HL-60/S4 treated with phorbol 12-myristate 13-acetate at 8.2 ng/mL for 4 days and 3 days (cell line): Measurements from ENCODE around the gene FBXO31.

Experiments used
- in situ Hi-C: fragments of 300-500 bp; cut with MboI; formaldehyde crosslinking; loops from 2 replicates; pipeline ENCODE4 v1.15.0; 2022; ENCODE audit warnings: low sequenced_read_pairs

Gene FBXO31

GRCh38 chr16:87316923-87317749 lies 66.4 kb downstream of the FBXO31 start, which contains the start of gene C16orf95:
Gene C16orf95 (minus strand): TSS chr16:87317392. CDS start chr16:87317242, 150 bp downstream.
- in situ Hi-C loops, result no loop called here

GRCh38 chr16:87316450-87316922 lies 67.1 kb downstream of the FBXO31 start:
- in situ Hi-C loops, result no loop called here

GRCh38 chr16:87314990-87315420 lies 68.6 kb downstream of the FBXO31 start:
- in situ Hi-C loops, result no loop called here

- in situ Hi-C loops, result no loop called here
Observed at GRCh38 chr16:87312008-87312407, 71.6 kb downstream of the FBXO31 start.

- in situ Hi-C loops, result no loop called here
Observed at GRCh38 chr16:87311387-87311786, 72.2 kb downstream of the FBXO31 start.

GRCh38 chr16:87310610-87311009 lies 73.0 kb downstream of the FBXO31 start:
- in situ Hi-C loops, result no loop called here

- in situ Hi-C loops, result no loop called here
Observed at GRCh38 chr16:87309620-87310525, 73.7 kb downstream of the FBXO31 start.

- in situ Hi-C loops, result no loop called here
Observed at GRCh38 chr16:87308826-87309225, 74.8 kb downstream of the FBXO31 start.

- in situ Hi-C loops, result no loop called here
Observed at GRCh38 chr16:87306516-87306915, 77.1 kb downstream of the FBXO31 start.

- in situ Hi-C loops, result no loop called here
Observed at GRCh38 chr16:87305505-87306391, 77.8 kb downstream of the FBXO31 start.

GRCh38 chr16:87304951-87305350 lies 78.6 kb downstream of the FBXO31 start:
- in situ Hi-C loops, result no loop called here

- in situ Hi-C loops, result no loop called here
Observed at GRCh38 chr16:87303962-87304521, 79.5 kb downstream of the FBXO31 start.

- in situ Hi-C loops, result no loop called here
Observed at GRCh38 chr16:87303431-87303930, 80.1 kb downstream of the FBXO31 start.

- in situ Hi-C loops, result no loop called here
Observed at GRCh38 chr16:87298857-87299465, 84.6 kb downstream of the FBXO31 start.

- in situ Hi-C loops, result no loop called here
Observed at GRCh38 chr16:87297918-87298631, 85.5 kb downstream of the FBXO31 start.

- in situ Hi-C loops, result no loop called here
Observed at GRCh38 chr16:87297407-87297806, 86.2 kb downstream of the FBXO31 start.

- in situ Hi-C loops, result no loop called here
Observed at GRCh38 chr16:87295661-87296531, 87.7 kb downstream of the FBXO31 start.

- in situ Hi-C loops, result no loop called here
Observed at GRCh38 chr16:87295259-87295658, 88.3 kb downstream of the FBXO31 start.
